GM23248 (cell line): Measurements from ENCODE around the gene RABGAP1L. TPM values are rescaled to one million over a fixed set of nuclear protein-coding genes. Genes with fewer than 3 reads are reported as not detected.
"Not testable (repeated sequence)": the region's sequence is repeated elsewhere in the genome, so short reads cannot be mapped to it uniquely, and the experiment has no call there.

Source experiments
- DNase-seq: peaks from one replicate; pipeline ENCODE4 v3.0.0-alpha.2; 2015
- H2AFZ ChIP-seq: fragments of 200-600 bp; sonication (generic); 2 replicates; pipeline ENCODE4 v1.6.1; 2016; ENCODE audit warnings: antibody characterized with exemption
- H3F3A ChIP-seq: fragments of 200-600 bp; sonication (generic); 2 replicates; pipeline ENCODE4 v1.6.1; 2016; ENCODE audit warnings: mild to moderate bottlenecking, antibody characterized with exemption, mixed run types; ENCODE audit not compliant: insufficient read depth
- H3K27ac ChIP-seq: fragments of 200-600 bp; sonication (generic); 2 replicates; pipeline ENCODE4 v1.5.1; 2016; ENCODE audit warnings: mild to moderate bottlenecking
- H3K27me3 ChIP-seq: fragments of 200-600 bp; sonication (generic); replicated peaks from 2 replicates; pipeline ENCODE4 v1.6.1; 2016; ENCODE audit warnings: mild to moderate bottlenecking; ENCODE audit not compliant: insufficient read depth
- H3K36me3 ChIP-seq: fragments of 200-600 bp; sonication (generic); 2 replicates; pipeline ENCODE4 v1.6.1; 2016; ENCODE audit warnings: low read depth, mild to moderate bottlenecking
- H3K4me1 ChIP-seq: fragments of 200-600 bp; sonication (generic); 2 replicates; pipeline ENCODE4 v1.6.1; 2016; ENCODE audit warnings: mild to moderate bottlenecking; ENCODE audit not compliant: insufficient read depth
- H3K4me2 ChIP-seq: fragments of 200-600 bp; sonication (generic); one replicate; pipeline ENCODE4 v1.6.1; 2016; ENCODE audit warnings: mild to moderate bottlenecking; ENCODE audit not compliant: unreplicated experiment
- H3K4me3 ChIP-seq: fragments of 200-600 bp; sonication (generic); 2 replicates; pipeline ENCODE4 v1.5.1; 2016; ENCODE audit warnings: mild to moderate bottlenecking
- H3K79me2 ChIP-seq: fragments of 200-600 bp; sonication (generic); 2 replicates; pipeline ENCODE4 v1.6.1; 2016; ENCODE audit warnings: mild to moderate bottlenecking; ENCODE audit not compliant: insufficient read depth
- H3K9ac ChIP-seq: fragments of 200-600 bp; sonication (generic); 2 replicates; pipeline ENCODE4 v1.6.1; 2016; ENCODE audit warnings: mild to moderate bottlenecking
- H3K9me2 ChIP-seq: fragments of 200-600 bp; sonication (generic); 2 replicates; pipeline ENCODE4 v1.6.1; 2016; ENCODE audit warnings: mixed run types, mild to moderate bottlenecking, moderate library complexity; ENCODE audit not compliant: insufficient read depth
- H3K9me3 ChIP-seq: fragments of 200-600 bp; sonication (generic); one replicate; pipeline ENCODE4 v1.6.1; 2017; ENCODE audit warnings: low read depth
- H4K20me1 ChIP-seq: fragments of 200-600 bp; sonication (generic); 2 replicates; pipeline ENCODE4 v1.6.0; 2016; ENCODE audit not compliant: insufficient read depth
- EZH2 ChIP-seq: fragments of 200-600 bp; sonication (generic); IDR thresholded peaks from 2 replicates; pipeline ENCODE4 v1.6.1; 2018; ENCODE audit warnings: antibody characterized with exemption, mild to moderate bottlenecking; ENCODE audit not compliant: insufficient read depth, poor library complexity, severe bottlenecking
- EZH2phosphoT487 ChIP-seq: fragments of 200-600 bp; sonication (generic); IDR thresholded peaks from 2 replicates; pipeline ENCODE4 v1.6.1; 2018; ENCODE audit warnings: antibody characterized with exemption, moderate library complexity, mild to moderate bottlenecking, low read depth; ENCODE audit not compliant: insufficient read depth
- WGBS, 2 experiments: methylation state at CpG; one replicate each; pipeline ENCODE4 v1.1.6; 2015 to 2017; ENCODE audit warnings: low lambda C conversion rate in 2 of 2, low coverage in 1 of 2; ENCODE audit errors: missing lambda C conversion rate in 2 of 2; 5-methylcytosine and 5-hydroxymethylcytosine counted together
- in situ Hi-C: fragments of 300-500 bp; cut with MboI; formaldehyde crosslinking; loops from 2 replicates; pipeline ENCODE4 v1.15.0; 2020
- polyA plus RNA-seq: library from polyadenylated mRNA; unstranded; fragments of >200 nt; fragmentation: Nextera tagmentation; extraction: Ambion mirVana; gene quantifications from 2 replicates; pipeline ENCODE4 v1.2.1, GENCODE V29; 2016
- total RNA-seq: library from RNA; depleted of rRNA; stranded (reverse); fragments of >200 nt; shearing (Covaris generic); gene quantifications from 2 replicates; pipeline ENCODE4 v1.2.3, GENCODE V29; 2014

Gene RABGAP1L
- total and polyA plus RNA-seq, 2 experiments from 2014 or later = 13.7 to 21.6 TPM

DNA sequence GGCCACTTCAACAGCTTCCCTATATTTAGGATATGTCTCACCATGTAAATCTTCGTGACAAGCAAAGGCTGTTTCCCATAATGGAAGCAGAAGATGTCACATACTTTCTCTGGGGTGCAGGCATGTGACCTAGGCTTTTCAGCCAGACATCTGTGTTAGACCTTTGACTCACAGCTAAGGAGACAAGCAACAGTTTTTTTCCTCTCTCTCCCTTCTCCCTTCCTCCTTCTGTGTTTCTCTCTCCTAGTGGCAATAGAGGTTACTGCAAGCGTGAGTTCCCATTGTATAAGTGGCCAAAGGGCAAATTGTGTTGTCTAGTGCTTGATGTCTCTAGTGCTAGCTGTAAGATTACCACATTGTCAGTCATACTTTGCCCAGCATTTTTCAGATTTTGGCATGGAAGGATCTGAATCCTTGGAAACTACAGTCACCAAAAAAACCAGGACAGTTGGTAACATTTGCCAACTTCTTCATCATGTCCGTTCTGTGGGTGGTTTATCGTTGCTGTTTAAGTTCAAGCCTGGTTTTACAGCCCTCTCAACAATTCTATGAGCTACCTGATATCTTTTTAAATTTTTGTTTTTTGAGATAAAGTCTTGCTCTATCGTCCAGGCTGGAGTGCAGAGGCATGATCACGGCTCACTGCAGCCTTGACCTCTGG lies 44.4 kb upstream of the RABGAP1L start:
- no peaks in the 10 kb centered on the region for H3F3A ChIP-seq
- no peak overlapping the region for H3K27ac ChIP-seq
- no peak overlapping the region for H3K9ac ChIP-seq
- no peak overlapping the region for H3K4me2 ChIP-seq
- TF ChIP-seq EZH2phosphoT487 (no peak), EZH2 (no peak)
- in situ Hi-C loops = no loop called here
- WGBS, 2 experiments = 61 to 64% methylated on average over 6 of the region's 6 CpGs
- peak; percentile 67 for DNase-seq
- H3K36me3 ChIP-seq = no peaks in the 10 kb centered on the region
- H3K9me3 ChIP-seq = no peaks in the 10 kb centered on the region
- no peaks in the 10 kb centered on the region for H3K4me1 ChIP-seq
- no peaks in the 10 kb centered on the region for H4K20me1 ChIP-seq
- no peaks in the 10 kb centered on the region for H3K27me3 ChIP-seq
- no peak overlapping the region for H2AFZ ChIP-seq
- no peaks in the 10 kb centered on the region for H3K9me2 ChIP-seq
- no peak overlapping the region for H3K4me3 ChIP-seq
- no peaks in the 10 kb centered on the region for H3K79me2 ChIP-seq

DNA sequence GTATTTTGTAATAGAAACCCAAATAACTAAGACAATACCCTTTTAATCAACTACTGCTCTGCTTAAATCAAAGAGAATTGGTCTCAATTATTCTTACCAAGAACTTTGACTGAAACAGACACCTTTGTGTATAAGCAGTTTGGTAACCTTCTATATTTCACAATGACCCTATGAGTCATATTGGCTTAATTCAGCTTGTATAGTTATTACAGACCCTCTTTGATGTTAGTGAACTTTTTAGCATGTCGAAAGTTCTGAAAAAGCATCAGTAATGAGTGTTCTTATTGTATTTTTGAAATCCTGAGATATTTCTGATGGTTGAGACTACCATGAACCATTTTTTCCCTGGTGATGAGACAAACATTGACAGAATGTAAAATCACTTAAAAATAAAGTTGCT lies 43.3 kb upstream of the RABGAP1L start:
- TF ChIP-seq EZH2 (no peak), EZH2phosphoT487 (no peak)

GRCh38 chr1:174118751-174119150 lies 40.6 kb upstream of the RABGAP1L start:
- Histone ChIP-seq H3K4me1 (no peaks in the 10 kb centered on the region), H3K4me2 (no peak overlapping the region), H2AFZ (no peak overlapping the region), H4K20me1 (no peaks in the 10 kb centered on the region), H3K79me2 (no peaks in the 10 kb centered on the region), H3K9me2 (no peaks in the 10 kb centered on the region), H3K4me3 (no peak overlapping the region), H3K9me3 (no peaks in the 10 kb centered on the region), H3K27me3 (no peaks in the 10 kb centered on the region), H3F3A (no peaks in the 10 kb centered on the region), H3K27ac (no peak overlapping the region), H3K9ac (no peak overlapping the region), H3K36me3 (no peaks in the 10 kb centered on the region)
- in situ Hi-C loops = no loop called here
- TF ChIP-seq EZH2 = no peak
- TF ChIP-seq EZH2phosphoT487 = no peak
- no peak for DNase-seq

More for the DNA sequence above, 43.3 kb upstream of the RABGAP1L start:
- Histone ChIP-seq H3K9me2 (no peaks in the 10 kb centered on the region), H4K20me1 (no peaks in the 10 kb centered on the region), H3F3A (no peaks in the 10 kb centered on the region), H3K27me3 (no peaks in the 10 kb centered on the region), H2AFZ (no peak overlapping the region), H3K4me3 (no peak overlapping the region), H3K27ac (no peak overlapping the region), H3K79me2 (no peaks in the 10 kb centered on the region), H3K9ac (no peak overlapping the region), H3K4me1 (no peaks in the 10 kb centered on the region), H3K9me3 (no peaks in the 10 kb centered on the region), H3K36me3 (no peaks in the 10 kb centered on the region), H3K4me2 (no peak overlapping the region)
- in situ Hi-C loops = no loop called here
- WGBS, 2 experiments = 87 to 91% methylated on average over 1 of the region's 1 CpG
- DNase-seq = peak; percentile 21

DNA sequence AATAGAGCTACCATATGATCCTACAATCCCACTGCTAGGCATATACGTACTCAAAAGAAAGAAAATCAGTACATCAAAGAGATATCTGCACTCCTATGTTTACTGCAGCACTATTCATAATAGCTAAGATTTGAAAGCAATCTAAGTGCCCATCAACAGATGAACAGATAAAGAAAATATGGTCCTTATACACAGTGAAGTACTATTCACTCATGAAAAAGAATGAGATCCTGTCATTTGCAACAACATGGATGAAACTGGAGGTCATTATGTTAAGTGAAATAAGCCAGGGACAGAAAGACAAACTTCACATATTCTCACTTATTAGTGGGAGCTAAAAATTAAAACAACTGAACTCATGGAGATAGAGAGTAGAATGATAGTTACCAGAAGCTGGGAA lies 37.0 kb upstream of the RABGAP1L start:
- 8 to 22% methylated on average over 1 of the region's 1 CpG for WGBS, 2 experiments
- H3K9ac ChIP-seq, H3K9me2 ChIP-seq, H2AFZ ChIP-seq, H3K4me1 ChIP-seq, H3K79me2 ChIP-seq, in situ Hi-C loops, H3K27ac ChIP-seq, H3K36me3 ChIP-seq, H3K4me3 ChIP-seq, DNase-seq, H3K9me3 ChIP-seq, H4K20me1 ChIP-seq, H3F3A ChIP-seq, H3K27me3 ChIP-seq, H3K4me2 ChIP-seq: not testable (repeated sequence)

DNA sequence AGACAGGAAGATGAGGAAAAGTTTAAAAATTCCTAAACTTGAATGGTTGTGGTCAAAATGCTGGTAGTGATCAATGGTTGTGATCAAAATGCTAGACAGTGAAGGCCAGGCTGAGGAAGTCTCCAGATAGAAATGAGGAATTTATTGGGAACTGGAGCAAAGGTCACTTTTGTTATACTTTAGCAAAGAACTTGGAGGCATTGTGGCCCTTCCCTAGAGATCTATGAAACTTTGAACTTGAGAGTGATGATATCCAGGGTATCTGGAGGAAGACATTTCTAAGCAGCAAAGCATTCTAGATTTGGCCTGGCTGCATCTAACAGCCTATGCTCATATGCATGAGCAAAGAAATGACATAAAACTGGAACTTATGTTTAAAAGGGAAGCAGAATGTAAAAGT lies 35.5 kb upstream of the RABGAP1L start:
- no peak for DNase-seq
- H3K4me1 ChIP-seq = no peaks in the 10 kb centered on the region
- H3F3A ChIP-seq = no peaks in the 10 kb centered on the region
- no peak overlapping the region for H3K4me2 ChIP-seq
- no peaks in the 10 kb centered on the region for H3K9me3 ChIP-seq
- H3K27me3 ChIP-seq = no peaks in the 10 kb centered on the region
- no peaks in the 10 kb centered on the region for H3K79me2 ChIP-seq
- H3K4me3 ChIP-seq = no peak overlapping the region
- no peak overlapping the region for H3K27ac ChIP-seq
- in situ Hi-C loops = no loop called here
- H3K9me2 ChIP-seq = no peaks in the 10 kb centered on the region
- TF ChIP-seq EZH2 = no peak
- no peak for TF ChIP-seq EZH2phosphoT487
- H3K36me3 ChIP-seq = no peaks in the 10 kb centered on the region
- H3K9ac ChIP-seq = no peak overlapping the region
- no peak overlapping the region for H2AFZ ChIP-seq
- H4K20me1 ChIP-seq = no peaks in the 10 kb centered on the region

DNA sequence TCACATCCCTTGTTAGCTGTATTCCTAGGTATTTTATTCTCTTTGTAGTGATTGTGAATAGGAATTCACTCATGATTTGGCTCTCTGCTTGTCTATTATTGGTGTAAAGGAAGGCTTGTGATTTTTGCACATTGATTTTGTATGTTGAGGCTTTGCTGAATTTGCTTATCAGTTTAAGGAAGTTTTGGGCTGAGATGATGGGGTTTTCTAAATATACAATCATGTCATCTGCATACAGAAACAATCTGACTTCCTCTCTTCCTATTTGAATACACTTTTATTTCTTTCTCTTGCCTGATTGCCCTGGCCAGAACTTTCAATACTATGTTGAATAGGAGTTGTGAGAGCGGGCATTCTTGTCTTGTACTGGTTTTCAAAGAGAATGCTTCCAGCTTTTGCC lies 32.1 kb upstream of the RABGAP1L start:
- 46 to 64% methylated on average over 1 of the region's 1 CpG for WGBS, 2 experiments

More for the DNA sequence above, 32.1 kb upstream of the RABGAP1L start:
- H3K9me2 ChIP-seq, H3K9me3 ChIP-seq, H3K4me3 ChIP-seq, H4K20me1 ChIP-seq, H3K36me3 ChIP-seq, H2AFZ ChIP-seq, H3K4me1 ChIP-seq, H3K9ac ChIP-seq, H3K27ac ChIP-seq, in situ Hi-C loops, H3F3A ChIP-seq, H3K79me2 ChIP-seq, H3K27me3 ChIP-seq, H3K4me2 ChIP-seq, DNase-seq: not testable (repeated sequence)
